Measurements from ENCODE around the gene RCN2. TPM values are rescaled to one million over a fixed set of nuclear protein-coding genes. Genes with fewer than 3 reads are reported as not detected.

RCN2 gene
- total RNA-seq, 1 experiment from 2014 or later: 78.6 TPM

DNA sequence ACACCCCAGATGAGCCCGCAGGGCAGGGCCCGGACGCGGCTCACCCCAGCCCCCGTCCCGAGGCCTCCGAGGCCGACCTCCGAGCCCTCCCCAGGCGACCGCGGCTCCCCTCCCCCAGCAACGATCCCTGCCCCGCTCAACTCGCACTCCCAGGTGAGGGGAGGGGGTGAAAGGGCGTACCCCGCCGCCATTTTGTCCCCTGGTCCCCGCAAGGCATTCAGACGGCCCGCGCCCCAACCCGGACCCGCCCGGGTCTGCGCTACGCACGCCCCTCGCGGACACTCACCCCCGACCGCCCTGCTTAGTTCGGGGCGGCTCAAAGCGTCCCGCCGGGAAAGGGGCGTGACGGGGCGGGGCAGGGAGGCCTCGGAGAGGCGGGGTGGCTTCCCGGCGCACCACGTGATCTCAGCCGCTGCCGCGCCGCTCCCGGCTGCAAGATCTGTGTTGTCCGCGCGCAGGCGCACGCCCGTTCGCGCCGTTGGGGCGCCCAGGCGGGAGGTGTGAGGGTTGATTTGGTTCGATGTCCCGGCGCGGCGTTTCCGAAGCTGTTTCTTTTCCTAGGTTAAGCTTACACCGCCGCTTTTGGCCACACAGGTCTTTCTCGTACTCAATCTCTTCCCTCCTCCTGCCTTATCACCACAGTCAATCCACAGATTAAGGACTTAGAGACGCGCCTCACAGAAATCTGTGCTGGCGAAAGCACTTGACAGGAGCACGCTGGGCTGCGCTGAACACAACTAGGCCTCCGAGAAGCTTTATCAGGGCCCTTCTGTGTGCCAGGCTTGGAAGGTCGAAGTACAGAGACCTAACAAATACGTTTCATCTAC lies 26.3 kb upstream of the RCN2 start, which contains the start of gene SCAPER:
Gene SCAPER, minus strand, starts transcription at position 328 of the 827 bp plus-strand sequence. CDS start 21,523 bp downstream, outside the sequence.
- intact Hi-C loops (cut with micrococcal nuclease; ENCODE audit: unreplicated experiment): no loop called here
- Histone ChIP-seq H3K36me3 (ENCODE audit: insufficient read depth, low read length, poor library complexity, severe bottlenecking) (no peaks in the 10 kb centered on the region), H3K27me3 (replicated peaks; ENCODE audit: insufficient read depth, low read depth, low read length, poor library complexity) (no peaks in the 10 kb centered on the region), H3K27ac (ENCODE audit: low read depth, low read length, poor library complexity, severe bottlenecking) (peak within 1 kb of the TSS; percentile 85), H3K4me3 (ENCODE audit: low read depth, low read length, poor library complexity, severe bottlenecking) (peak within 1 kb of the TSS; percentile 97), H3K9me3 (ENCODE audit: low read depth, low read length, poor library complexity, severe bottlenecking) (no peaks in the 10 kb centered on the region), H3K4me1 (ENCODE audit: insufficient read depth, low read length, poor library complexity, severe bottlenecking) (peaks cover 19% of the 10 kb centered on the region)
- DNase-seq (ENCODE audit: low spot score): peak; percentile 94
- BruUV-seq (replicated peaks): no TSS peak
- POLR2A ChIA-PET (ENCODE audit: low non-redundant PET): no interaction called here
- no peak for TF ChIP-seq EZH2 (IDR thresholded peaks at IDR 0.05; ENCODE audit: borderline replicate concordance, low read depth, low read length, poor library complexity, severe bottlenecking)
- TF ChIP-seq, protein P1, sequence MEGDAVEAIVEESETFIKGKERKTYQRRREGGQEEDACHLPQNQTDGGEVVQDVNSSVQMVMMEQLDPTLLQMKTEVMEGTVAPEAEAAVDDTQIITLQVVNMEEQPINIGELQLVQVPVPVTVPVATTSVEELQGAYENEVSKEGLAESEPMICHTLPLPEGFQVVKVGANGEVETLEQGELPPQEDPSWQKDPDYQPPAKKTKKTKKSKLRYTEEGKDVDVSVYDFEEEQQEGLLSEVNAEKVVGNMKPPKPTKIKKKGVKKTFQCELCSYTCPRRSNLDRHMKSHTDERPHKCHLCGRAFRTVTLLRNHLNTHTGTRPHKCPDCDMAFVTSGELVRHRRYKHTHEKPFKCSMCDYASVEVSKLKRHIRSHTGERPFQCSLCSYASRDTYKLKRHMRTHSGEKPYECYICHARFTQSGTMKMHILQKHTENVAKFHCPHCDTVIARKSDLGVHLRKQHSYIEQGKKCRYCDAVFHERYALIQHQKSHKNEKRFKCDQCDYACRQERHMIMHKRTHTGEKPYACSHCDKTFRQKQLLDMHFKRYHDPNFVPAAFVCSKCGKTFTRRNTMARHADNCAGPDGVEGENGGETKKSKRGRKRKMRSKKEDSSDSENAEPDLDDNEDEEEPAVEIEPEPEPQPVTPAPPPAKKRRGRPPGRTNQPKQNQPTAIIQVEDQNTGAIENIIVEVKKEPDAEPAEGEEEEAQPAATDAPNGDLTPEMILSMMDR (conservative IDR thresholded peaks at IDR 0.05; ENCODE audit: low read depth, low read length): no peak
- CTCF ChIA-PET: no interaction called here

DNA sequence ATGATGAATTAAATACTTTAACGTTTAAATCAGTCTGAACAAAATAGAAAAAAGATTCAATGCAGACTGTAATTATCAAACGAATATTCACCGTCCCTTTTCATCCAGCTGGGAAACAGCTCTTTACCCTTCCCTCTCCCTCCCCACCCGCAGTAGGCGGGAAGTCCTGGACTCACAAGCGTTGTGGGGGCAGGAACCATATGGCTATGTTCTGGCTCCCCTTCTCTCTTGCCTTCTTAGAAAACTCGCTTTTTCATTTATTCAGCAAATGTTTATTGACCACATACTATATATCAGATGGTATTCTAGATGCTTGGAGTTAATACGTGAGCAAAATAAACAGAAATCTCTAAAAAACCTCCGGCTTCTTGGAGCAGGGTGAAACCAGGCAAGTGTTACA lies 25.7 kb upstream of the RCN2 start:
- CTCF ChIA-PET: no interaction called here
- no peaks in the 10 kb centered on the region for H3K27me3 ChIP-seq (replicated peaks; ENCODE audit: insufficient read depth, low read depth, low read length, poor library complexity)
- DNase-seq (ENCODE audit: low spot score): no peak
- H3K4me3 ChIP-seq (ENCODE audit: low read depth, low read length, poor library complexity, severe bottlenecking): peak overlapping the region; percentile 97
- no TSS peak for BruUV-seq (replicated peaks)
- intact Hi-C loops (cut with micrococcal nuclease; ENCODE audit: unreplicated experiment): no loop called here
- no peaks in the 10 kb centered on the region for H3K36me3 ChIP-seq (ENCODE audit: insufficient read depth, low read length, poor library complexity, severe bottlenecking)
- POLR2A ChIA-PET (ENCODE audit: low non-redundant PET): no interaction called here
- H3K4me1 ChIP-seq (ENCODE audit: insufficient read depth, low read length, poor library complexity, severe bottlenecking): peaks cover 19% of the 10 kb centered on the region
- H3K9me3 ChIP-seq (ENCODE audit: low read depth, low read length, poor library complexity, severe bottlenecking): no peaks in the 10 kb centered on the region
- TF ChIP-seq, protein P1 (conservative IDR thresholded peaks at IDR 0.05; ENCODE audit: low read depth, low read length): no peak
- TF ChIP-seq EZH2 (IDR thresholded peaks at IDR 0.05; ENCODE audit: borderline replicate concordance, low read depth, low read length, poor library complexity, severe bottlenecking): no peak
- H3K27ac ChIP-seq (ENCODE audit: low read depth, low read length, poor library complexity, severe bottlenecking): peak overlapping the region; percentile 85

DNA sequence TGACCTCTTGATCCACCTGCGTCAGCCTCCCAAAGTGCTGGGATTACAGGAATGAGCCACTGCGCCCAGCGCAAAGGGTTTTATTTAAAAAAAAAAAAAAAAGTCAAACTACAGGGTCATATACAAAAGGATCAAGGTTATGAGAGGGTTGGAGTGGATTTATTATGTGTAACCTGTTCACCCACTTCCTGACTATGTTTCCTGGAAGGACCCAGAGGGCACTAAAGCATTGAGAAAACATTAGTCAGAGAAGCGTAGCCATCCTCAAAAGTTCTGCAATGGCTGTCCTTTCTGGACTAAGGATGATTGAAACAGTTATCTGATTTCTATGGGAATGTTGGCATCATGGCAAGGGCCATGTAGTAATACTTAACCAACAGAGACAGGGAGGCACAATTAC lies 19.1 kb upstream of the RCN2 start:
- ChIA-PET POLR2A (ENCODE audit: low non-redundant PET) (no interaction called here), CTCF (no interaction called here)
- no peak for TF ChIP-seq EZH2 (IDR thresholded peaks at IDR 0.05; ENCODE audit: borderline replicate concordance, low read depth, low read length, poor library complexity, severe bottlenecking)
- TF ChIP-seq, protein P1 (conservative IDR thresholded peaks at IDR 0.05; ENCODE audit: low read depth, low read length): no peak
- no peaks in the 10 kb centered on the region for H3K36me3 ChIP-seq (ENCODE audit: insufficient read depth, low read length, poor library complexity, severe bottlenecking)
- intact Hi-C loops (cut with micrococcal nuclease; ENCODE audit: unreplicated experiment): no loop called here
- no peaks in the 10 kb centered on the region for H3K4me1 ChIP-seq (ENCODE audit: insufficient read depth, low read length, poor library complexity, severe bottlenecking)
- H3K9me3 ChIP-seq (ENCODE audit: low read depth, low read length, poor library complexity, severe bottlenecking): no peaks in the 10 kb centered on the region
- H3K4me3 ChIP-seq (ENCODE audit: low read depth, low read length, poor library complexity, severe bottlenecking): no peak overlapping the region
- DNase-seq (ENCODE audit: low spot score): no peak
- no TSS peak for BruUV-seq (replicated peaks)
- no peaks in the 10 kb centered on the region for H3K27me3 ChIP-seq (replicated peaks; ENCODE audit: insufficient read depth, low read depth, low read length, poor library complexity)
- H3K27ac ChIP-seq (ENCODE audit: low read depth, low read length, poor library complexity, severe bottlenecking): no peak overlapping the region
